Sigmoid colon (tissue), 7 donors: Measurements from ENCODE around the gene ATXN2. TPM values are rescaled to one million over a fixed set of nuclear protein-coding genes. Genes with fewer than 3 reads are reported as not detected.
"Not testable (repeated sequence)": the region's sequence is repeated elsewhere in the genome, so short reads cannot be mapped to it uniquely, and the experiment has no call there.

Source experiments
- DNase-seq: peaks from one replicate; pipeline ENCODE4 v3.0.0-alpha.2; 2019
- H3K27ac ChIP-seq, 4 donors: fragments of 200-600 bp; sonication (generic); one replicate each; pipeline ENCODE4 v1.5.1; 2016 to 2019; ENCODE audit warnings: mild to moderate bottlenecking in 1 of 4
- H3K27me3 ChIP-seq, 3 donors: fragments of 200-600 bp; sonication (generic); one replicate each; pipeline ENCODE4 v1.5.1; 2019; ENCODE audit warnings: mild to moderate bottlenecking in 1 of 3
- H3K36me3 ChIP-seq, 4 donors: fragments of 200-600 bp; sonication (generic); one replicate each; pipeline ENCODE4 v1.5.1; 2016 to 2019
- H3K4me1 ChIP-seq, 4 donors: fragments of 200-600 bp; sonication (generic); one replicate each; pipeline ENCODE4 v1.5.1; 2017 to 2019
- H3K4me3 ChIP-seq, 4 donors: fragments of 200-600 bp; sonication (generic); one replicate each; pipeline ENCODE4 v1.5.1; 2017 to 2019; ENCODE audit warnings: mild to moderate bottlenecking in 2 of 4, moderate library complexity in 1 of 4
- H3K9me3 ChIP-seq, 4 donors: fragments of 200-600 bp in 3 of 4; sonication (generic) in 3 of 4; one replicate each; pipeline versions ENCODE4 v1.5.1 to v1.6.1; 2013 to 2019
- CTCF ChIP-seq, 4 experiments: fragments of 450-650 bp in 3 of 4; fragments of 200-600 bp in 1 of 4; IDR thresholded peaks; one replicate each; pipeline ENCODE4 v1.5.1; 2016 to 2019; ENCODE audit warnings: antibody characterized with exemption in 4 of 4, mild to moderate bottlenecking in 3 of 4, moderate library complexity in 2 of 4
- EP300 ChIP-seq, 4 donors: sonication (generic); formaldehyde crosslinking; IDR thresholded peaks; one replicate each; pipeline ENCODE4 v1.6.1; 2017; ENCODE audit warnings: antibody characterized with exemption in 4 of 4
- POLR2A ChIP-seq, 2 donors: fragments of 450-650 bp; IDR thresholded peaks; one replicate each; pipeline ENCODE4 v1.6.1; 2016; ENCODE audit warnings: antibody characterized with exemption in 2 of 2, mild to moderate bottlenecking in 2 of 2, moderate library complexity in 2 of 2
- POLR2AphosphoS5 ChIP-seq, 4 donors: sonication (generic); formaldehyde crosslinking; IDR thresholded peaks; one replicate each; pipeline ENCODE4 v1.6.1; 2017; ENCODE audit warnings: antibody characterized with exemption in 4 of 4
- WGBS, 2 donors: extraction: QIAGEN DNeasy Blood & Tissue Kit; methylation state at CpG; one replicate each; pipeline ENCODE4 v1.1.7; 2013; 5-methylcytosine and 5-hydroxymethylcytosine counted together
- intact Hi-C: fragments of 100-400 bp; cut with DNase I; formaldehyde crosslinking; loops from one replicate; pipeline ENCODE4 v1.15.1; 2023
- polyA plus RNA-seq, 3 donors: library from polyadenylated mRNA; stranded (reverse); fragments of 200-250 nt; gene quantifications; one replicate each; pipeline ENCODE4 v1.2.3, GENCODE V29; 2013
- total RNA-seq, 4 donors: library from RNA; depleted of rRNA; stranded (reverse); fragments of >200 nt; gene quantifications; one replicate each; pipeline ENCODE4 v1.1.0, GENCODE V29; 2016
- donor health status: healthy with polysubstance abuse.
- donor health status: Bipolar disorder and iron deficiency.
- donor health status: healthy.

Gene ATXN2
- total and polyA plus RNA-seq, 7 donors, result 6.5 to 119 (median 42.5) TPM

GRCh38 chr12:111519937-111520336, 79.2 kb downstream of the ATXN2 start:
- no peak for DNase-seq
- Histone ChIP-seq H3K4me3 (no peak overlapping the region), H3K36me3 (peaks cover 11 to 100% (median 48%) of the 10 kb centered on the region in 4 donors), H3K27ac (no peak overlapping the region), H3K9me3 (no peaks in the 10 kb centered on the region), H3K4me1 (no peaks in the 10 kb centered on the region), H3K27me3 (no peaks in the 10 kb centered on the region)
- 78 to 79% methylated on average over 2 of the region's 2 CpGs for WGBS, 2 donors
- TF ChIP-seq POLR2A (IDR thresholded peaks at IDR 0.05), result no peak
- no peak for TF ChIP-seq POLR2AphosphoS5 (IDR thresholded peaks at IDR 0.05)
- no peak for TF ChIP-seq CTCF (IDR thresholded peaks at IDR 0.05)
- TF ChIP-seq EP300 (IDR thresholded peaks at IDR 0.05), result no peak
- intact Hi-C loops, result no loop called here

- no peak for TF ChIP-seq POLR2A (IDR thresholded peaks at IDR 0.05)
- TF ChIP-seq POLR2AphosphoS5 (IDR thresholded peaks at IDR 0.05), result no peak
- TF ChIP-seq EP300 (IDR thresholded peaks at IDR 0.05), result no peak
- no peak for TF ChIP-seq CTCF (IDR thresholded peaks at IDR 0.05)
- intact Hi-C loops, result no loop called here
- Histone ChIP-seq H3K27ac (no peak overlapping the region), H3K9me3 (no peaks in the 10 kb centered on the region), H3K4me1 (no peaks in the 10 kb centered on the region), H3K36me3 (peaks cover 7 to 99% (median 47%) of the 10 kb centered on the region in 4 donors), H3K27me3 (no peaks in the 10 kb centered on the region), H3K4me3 (no peak overlapping the region)
- no peak for DNase-seq
These were observed 80.0 kb downstream of the ATXN2 start for GRCh38 chr12:111519083-111519482.

GRCh38 chr12:111507719-111508118, 91.4 kb downstream of the ATXN2 start:
- peaks cover 0 to 93% (median 49%) of the 10 kb centered on the region in 4 donors for H3K36me3 ChIP-seq

GRCh38 chr12:111507258-111507657, 91.9 kb downstream of the ATXN2 start:
- H3K27me3 ChIP-seq, H3K4me1 ChIP-seq, H3K27ac ChIP-seq, H3K4me3 ChIP-seq, H3K9me3 ChIP-seq, intact Hi-C loops, DNase-seq: not testable (repeated sequence)
- H3K36me3 ChIP-seq, result peaks cover 0 to 93% (median 48%) of the 10 kb centered on the region in 4 donors
- 93 to 95% methylated on average over 31 of the region's 31 CpGs for WGBS, 2 donors

More at GRCh38 chr12:111507719-111508118, 91.4 kb downstream of the ATXN2 start:
- H3K4me3 ChIP-seq, H3K4me1 ChIP-seq, H3K27me3 ChIP-seq, H3K9me3 ChIP-seq, DNase-seq, intact Hi-C loops, H3K27ac ChIP-seq: not testable (repeated sequence)
- 96 to 97% methylated on average over 5 of the region's 6 CpGs for WGBS, 2 donors

- Histone ChIP-seq H3K27ac (no peak overlapping the region), H3K27me3 (no peaks in the 10 kb centered on the region), H3K4me1 (no peaks in the 10 kb centered on the region), H3K4me3 (no peak overlapping the region), H3K36me3 (peaks cover 0 to 90% (median 40%) of the 10 kb centered on the region in 4 donors), H3K9me3 (no peaks in the 10 kb centered on the region)
- intact Hi-C loops, result no loop called here
- DNase-seq, result no peak
- TF ChIP-seq EP300 (IDR thresholded peaks at IDR 0.05) (no peak), CTCF (IDR thresholded peaks at IDR 0.05) (no peak), POLR2AphosphoS5 (IDR thresholded peaks at IDR 0.05) (no peak), POLR2A (IDR thresholded peaks at IDR 0.05) (no peak)
- 79 to 83% methylated on average over 2 of the region's 2 CpGs for WGBS, 2 donors
These were observed 92.9 kb downstream of the ATXN2 start for GRCh38 chr12:111506260-111506659.

GRCh38 chr12:111505601-111506036, 93.5 kb downstream of the ATXN2 start:
- DNase-seq, result no peak
- no peaks in the 10 kb centered on the region for H3K27me3 ChIP-seq
- 78 to 84% methylated on average over 1 of the region's 1 CpG for WGBS, 2 donors
- no peak overlapping the region for H3K27ac ChIP-seq
- no peaks in the 10 kb centered on the region for H3K4me1 ChIP-seq
- intact Hi-C loops, result no loop called here
- TF ChIP-seq POLR2AphosphoS5 (IDR thresholded peaks at IDR 0.05) (no peak), POLR2A (IDR thresholded peaks at IDR 0.05) (no peak), EP300 (IDR thresholded peaks at IDR 0.05) (no peak), CTCF (IDR thresholded peaks at IDR 0.05) (no peak)
- no peaks in the 10 kb centered on the region for H3K9me3 ChIP-seq
- no peak overlapping the region for H3K4me3 ChIP-seq
- peaks cover 0 to 88% (median 41%) of the 10 kb centered on the region in 4 donors for H3K36me3 ChIP-seq
